Neural progenitor cell (in vitro differentiated cells): ENCODE data around the gene FGD6. TPM values are rescaled to one million over a fixed set of nuclear protein-coding genes. Genes with fewer than 3 reads are reported as not detected.

ENCODE experiments used
- DNase-seq: peaks from one replicate; pipeline ENCODE4 v3.0.0-alpha.2; 2016; ENCODE audit warnings: low spot score
- H2AFZ ChIP-seq: fragments of 200-600 bp; sonication (generic); replicated peaks from 2 replicates; pipeline ENCODE4 v1.6.1; 2016; ENCODE audit warnings: antibody characterized with exemption
- H3F3A ChIP-seq: fragments of 200-600 bp; sonication (generic); 2 replicates; pipeline ENCODE4 v1.6.1; 2016; ENCODE audit warnings: antibody characterized with exemption, low read depth
- H3K27ac ChIP-seq: fragments of 200-600 bp; sonication (generic); 2 replicates; pipeline ENCODE4 v1.5.1; 2016; ENCODE audit warnings: mild to moderate bottlenecking
- H3K27me3 ChIP-seq: fragments of 200-600 bp; sonication (generic); 2 replicates; pipeline ENCODE4 v1.6.1; 2016; ENCODE audit warnings: mild to moderate bottlenecking, moderate library complexity
- H3K36me3 ChIP-seq: fragments of 200-600 bp; sonication (generic); 2 replicates; pipeline ENCODE4 v1.5.1; 2016
- H3K4me1 ChIP-seq: fragments of 200-600 bp; sonication (generic); 2 replicates; pipeline ENCODE4 v1.6.1; 2016; ENCODE audit warnings: mixed run types
- H3K4me2 ChIP-seq: fragments of 200-600 bp; sonication (generic); 2 replicates; pipeline ENCODE4 v1.6.1; 2016
- H3K4me3 ChIP-seq: fragments of 200-600 bp; sonication (generic); 2 replicates; pipeline ENCODE4 v1.5.1; 2016
- H3K79me2 ChIP-seq: fragments of 200-600 bp; sonication (generic); 2 replicates; pipeline ENCODE4 v1.6.1; 2016; ENCODE audit warnings: low read depth
- H3K9ac ChIP-seq: fragments of 200-600 bp; sonication (generic); 2 replicates; pipeline ENCODE4 v1.6.1; 2016
- H3K9me3 ChIP-seq: fragments of 200-600 bp; sonication (generic); 2 replicates; pipeline ENCODE4 v1.5.1; 2016; ENCODE audit warnings: low read depth
- H4K20me1 ChIP-seq: fragments of 200-600 bp; sonication (generic); 2 replicates; pipeline ENCODE4 v1.6.1; 2016; ENCODE audit warnings: low read depth
- H3K27ac Mint-ChIP-seq: 3 replicates; pipeline ENCODE4 v1.8.0; 2021; ENCODE audit warnings: mixed read lengths
- H3K27me3 Mint-ChIP-seq: 2 replicates; pipeline ENCODE4 v1.8.0; 2022; ENCODE audit warnings: low read depth, mild to moderate bottlenecking, inconsistent platforms, moderate library complexity, mixed read lengths; ENCODE audit not compliant: insufficient read depth
- H3K36me3 Mint-ChIP-seq: 3 replicates; pipeline ENCODE4 v1.8.0; 2021; ENCODE audit warnings: mixed read lengths
- H3K4me1 Mint-ChIP-seq: 3 replicates; pipeline ENCODE4 v1.8.0; 2021; ENCODE audit warnings: mixed read lengths
- H3K4me3 Mint-ChIP-seq: 3 replicates; pipeline ENCODE4 v1.8.0; 2021; ENCODE audit warnings: mild to moderate bottlenecking, moderate library complexity, mixed read lengths
- H3K9me3 Mint-ChIP-seq: 3 replicates; pipeline ENCODE4 v1.8.0; 2020; ENCODE audit warnings: mixed read lengths
- EZH2 ChIP-seq: fragments of 200-600 bp; sonication (generic); IDR thresholded peaks from 2 replicates; pipeline ENCODE4 v1.6.1; 2017; ENCODE audit warnings: antibody characterized with exemption, mild to moderate bottlenecking, moderate library complexity
- EZH2phosphoT487 ChIP-seq: fragments of 200-600 bp; sonication (generic); IDR thresholded peaks from 2 replicates; pipeline ENCODE4 v1.6.1; 2017; ENCODE audit warnings: antibody characterized with exemption
- total RNA-seq: library from RNA; depleted of rRNA; stranded (reverse); fragments of >200 nt; gene quantifications from 2 replicates; pipeline ENCODE4 v1.2.3, GENCODE V29; 2015; ENCODE audit warnings: low replicate concordance
- TF ChIP-seq, protein P1 (sequence below): fragments of 200-600 bp; sonication (generic); IDR thresholded peaks from 2 replicates; pipeline ENCODE4 v1.5.1; 2017; ENCODE audit warnings: antibody characterized with exemption, mild to moderate bottlenecking

The FGD6 gene
- total RNA-seq, 1 donor from 2014 or later = 32.0 TPM

- Mint-ChIP-seq H3K9me3 (no peaks in the 10 kb centered on the region), H3K27ac (no peak overlapping the region), H3K36me3 (peaks cover 5% of the 10 kb centered on the region), H3K4me3 (no peak overlapping the region), H3K27me3 (no peaks in the 10 kb centered on the region), H3K4me1 (peaks cover 15% of the 10 kb centered on the region)
- Histone ChIP-seq H3K4me2 (no peak overlapping the region), H3K9me3 (no peaks in the 10 kb centered on the region), H2AFZ (no peak overlapping the region), H3K4me1 (peaks cover 11% of the 10 kb centered on the region), H3K9ac (no peak overlapping the region), H3K79me2 (peaks cover 6% of the 10 kb centered on the region), H3K4me3 (no peak overlapping the region), H3F3A (no peaks in the 10 kb centered on the region), H3K36me3 (no peaks in the 10 kb centered on the region), H3K27ac (no peak overlapping the region), H3K27me3 (no peaks in the 10 kb centered on the region), H4K20me1 (no peaks in the 10 kb centered on the region)
- TF ChIP-seq EZH2phosphoT487 (no peak), EZH2 (no peak)
- TF ChIP-seq, protein P1, sequence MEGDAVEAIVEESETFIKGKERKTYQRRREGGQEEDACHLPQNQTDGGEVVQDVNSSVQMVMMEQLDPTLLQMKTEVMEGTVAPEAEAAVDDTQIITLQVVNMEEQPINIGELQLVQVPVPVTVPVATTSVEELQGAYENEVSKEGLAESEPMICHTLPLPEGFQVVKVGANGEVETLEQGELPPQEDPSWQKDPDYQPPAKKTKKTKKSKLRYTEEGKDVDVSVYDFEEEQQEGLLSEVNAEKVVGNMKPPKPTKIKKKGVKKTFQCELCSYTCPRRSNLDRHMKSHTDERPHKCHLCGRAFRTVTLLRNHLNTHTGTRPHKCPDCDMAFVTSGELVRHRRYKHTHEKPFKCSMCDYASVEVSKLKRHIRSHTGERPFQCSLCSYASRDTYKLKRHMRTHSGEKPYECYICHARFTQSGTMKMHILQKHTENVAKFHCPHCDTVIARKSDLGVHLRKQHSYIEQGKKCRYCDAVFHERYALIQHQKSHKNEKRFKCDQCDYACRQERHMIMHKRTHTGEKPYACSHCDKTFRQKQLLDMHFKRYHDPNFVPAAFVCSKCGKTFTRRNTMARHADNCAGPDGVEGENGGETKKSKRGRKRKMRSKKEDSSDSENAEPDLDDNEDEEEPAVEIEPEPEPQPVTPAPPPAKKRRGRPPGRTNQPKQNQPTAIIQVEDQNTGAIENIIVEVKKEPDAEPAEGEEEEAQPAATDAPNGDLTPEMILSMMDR = no peak
- no peak for DNase-seq
These were observed 33.1 kb downstream of the FGD6 start for GRCh38 chr12:95184121-95184520.

- H3K9me3 Mint-ChIP-seq = no peaks in the 10 kb centered on the region
- H3K27me3 ChIP-seq = no peaks in the 10 kb centered on the region
- H3F3A ChIP-seq = no peaks in the 10 kb centered on the region
- H4K20me1 ChIP-seq = no peaks in the 10 kb centered on the region
- TF ChIP-seq EZH2phosphoT487 (no peak), EZH2 (no peak)
- TF ChIP-seq, protein P1 = no peak
- no peak overlapping the region for H3K27ac ChIP-seq
- no peaks in the 10 kb centered on the region for H3K36me3 ChIP-seq
- no peak overlapping the region for H2AFZ ChIP-seq
- H3K4me3 ChIP-seq = no peak overlapping the region
- no peak overlapping the region for H3K4me2 ChIP-seq
- H3K27ac Mint-ChIP-seq = no peak overlapping the region
- H3K27me3 Mint-ChIP-seq = no peaks in the 10 kb centered on the region
- H3K9me3 ChIP-seq = no peaks in the 10 kb centered on the region
- H3K4me3 Mint-ChIP-seq = no peak overlapping the region
- H3K36me3 Mint-ChIP-seq = peaks cover 5% of the 10 kb centered on the region
- H3K4me1 ChIP-seq = peaks cover 6% of the 10 kb centered on the region
- H3K79me2 ChIP-seq = peaks cover 10% of the 10 kb centered on the region
- DNase-seq = no peak
- no peak overlapping the region for H3K9ac ChIP-seq
- H3K4me1 Mint-ChIP-seq = peaks cover 4% of the 10 kb centered on the region
These were observed 34.3 kb downstream of the FGD6 start for GRCh38 chr12:95182868-95183415.

GRCh38 chr12:95181103-95181502, 36.2 kb downstream of the FGD6 start:
- H3K4me1 Mint-ChIP-seq = no peaks in the 10 kb centered on the region
- H3K27ac ChIP-seq = no peak overlapping the region
- H3K4me1 ChIP-seq = no peaks in the 10 kb centered on the region
- no peak overlapping the region for H3K4me3 ChIP-seq
- H2AFZ ChIP-seq = no peak overlapping the region
- H3K4me2 ChIP-seq = no peak overlapping the region
- H3K27ac Mint-ChIP-seq = no peak overlapping the region
- no peaks in the 10 kb centered on the region for H3K27me3 Mint-ChIP-seq
- no peaks in the 10 kb centered on the region for H3K36me3 ChIP-seq
- no peaks in the 10 kb centered on the region for H3K27me3 ChIP-seq
- no peak for DNase-seq
- H3K9ac ChIP-seq = no peak overlapping the region
- H3K4me3 Mint-ChIP-seq = no peak overlapping the region
- H3K9me3 Mint-ChIP-seq = no peaks in the 10 kb centered on the region
- TF ChIP-seq EZH2phosphoT487 = no peak
- TF ChIP-seq, protein P1 = no peak
- no peak for TF ChIP-seq EZH2
- H4K20me1 ChIP-seq = no peaks in the 10 kb centered on the region
- H3K9me3 ChIP-seq = no peaks in the 10 kb centered on the region
- H3K36me3 Mint-ChIP-seq = peaks cover 5% of the 10 kb centered on the region
- peaks cover 11% of the 10 kb centered on the region for H3K79me2 ChIP-seq
- H3F3A ChIP-seq = peaks cover 4% of the 10 kb centered on the region
